Measurements from ENCODE around the gene NOTCH2. TPM values are rescaled to one million over a fixed set of nuclear protein-coding genes. Genes with fewer than 3 reads are reported as not detected.

Gene NOTCH2
- total and polyA plus RNA-seq, 4 donors: 8.7 to 55.3 (median 27.4) TPM

DNA sequence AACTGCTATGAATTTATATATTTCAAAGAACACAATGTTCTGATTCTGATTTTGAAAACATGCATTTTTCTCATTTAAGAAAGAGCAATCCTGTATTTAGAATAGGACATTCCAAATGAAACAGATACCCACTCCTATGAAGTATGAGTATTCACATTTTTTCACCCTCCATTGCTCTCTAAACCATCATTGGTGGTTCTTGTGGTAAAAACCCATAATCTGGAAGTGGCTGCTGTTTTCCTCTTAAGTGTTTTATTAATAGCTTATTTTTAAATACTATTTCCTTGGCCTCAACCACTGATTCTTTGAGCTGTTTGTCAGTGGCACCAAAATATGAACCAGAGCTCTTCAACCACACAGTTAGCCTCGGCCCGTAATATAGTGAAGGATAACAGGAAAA, 113.2 kb downstream of the NOTCH2 start:
- H3K4me1 ChIP-seq (ENCODE audit: control insufficient read depth in 4 of 4, insufficient read depth in 4 of 4, low read length in 3 of 4): peaks cover 9 to 79% (median 53%) of the 10 kb centered on the region in 4 donors
- TF ChIP-seq TAF1 (conservative IDR thresholded peaks at IDR 0.05) (no peak), CTCF (IDR thresholded peaks at IDR 0.05; ENCODE audit: low read depth, low read length, missing input control) (no peak), RAD21 (IDR thresholded peaks at IDR 0.05) (no peak), GABPA (IDR thresholded peaks at IDR 0.05 in 1 of 2, conservative IDR thresholded peaks at IDR 0.05 in 1 of 2) (no peak)
- WGBS: 75% methylated on average over 2 of the region's 2 CpGs

GRCh38 chr1:119954476-119955422, 114.7 kb downstream of the NOTCH2 start:
- 84% methylated on average over 9 of the region's 9 CpGs for WGBS
- no peak overlapping the region for H3K9ac ChIP-seq (ENCODE audit: low read depth in 1 of 2, low read length in 2 of 2)
- no peak overlapping the region for H3K4me3 ChIP-seq (ENCODE audit: low read depth in 1 of 3, low read length in 3 of 3)
- DNase-seq (ENCODE audit: low spot score): no peak
- TF ChIP-seq YY1 (IDR thresholded peaks at IDR 0.05) (no peak), JUND (IDR thresholded peaks at IDR 0.05) (no peak), NR2F2 (IDR thresholded peaks at IDR 0.05) (peak; percentile 17)
- TF ChIP-seq, protein P1, sequence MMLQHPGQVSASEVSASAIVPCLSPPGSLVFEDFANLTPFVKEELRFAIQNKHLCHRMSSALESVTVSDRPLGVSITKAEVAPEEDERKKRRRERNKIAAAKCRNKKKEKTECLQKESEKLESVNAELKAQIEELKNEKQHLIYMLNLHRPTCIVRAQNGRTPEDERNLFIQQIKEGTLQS (IDR thresholded peaks at IDR 0.05): no peak
- TF ChIP-seq, protein P2, sequence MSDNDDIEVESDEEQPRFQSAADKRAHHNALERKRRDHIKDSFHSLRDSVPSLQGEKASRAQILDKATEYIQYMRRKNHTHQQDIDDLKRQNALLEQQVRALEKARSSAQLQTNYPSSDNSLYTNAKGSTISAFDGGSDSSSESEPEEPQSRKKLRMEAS (IDR thresholded peaks at IDR 0.05): no peak
- H3K27me3 ChIP-seq (ENCODE audit: control insufficient read depth in 4 of 4, insufficient read depth in 4 of 4, low read length in 3 of 4): no peaks in the 10 kb centered on the region
- H3K27ac ChIP-seq (ENCODE audit: low read depth in 1 of 2, low read length in 2 of 2): no peak overlapping the region
- H3K36me3 ChIP-seq (ENCODE audit: control insufficient read depth in 4 of 4, insufficient read depth in 3 of 4, low read depth in 1 of 4, low read length in 3 of 4): peaks cover 4 to 32% (median 17%) of the 10 kb centered on the region in 4 donors
- no peaks in the 10 kb centered on the region for H3K9me3 ChIP-seq (ENCODE audit: control insufficient read depth in 4 of 4, low read length in 3 of 4)
- peaks cover 9 to 65% (median 42%) of the 10 kb centered on the region in 4 donors for H3K4me1 ChIP-seq (ENCODE audit: control insufficient read depth in 4 of 4, insufficient read depth in 4 of 4, low read length in 3 of 4)

More for the DNA sequence above, 113.2 kb downstream of the NOTCH2 start:
- H3K4me3 ChIP-seq (ENCODE audit: low read depth in 1 of 3, low read length in 3 of 3): no peak overlapping the region
- DNase-seq (ENCODE audit: low spot score): no peak
- peaks cover 2 to 22% (median 6%) of the 10 kb centered on the region in 4 donors for H3K36me3 ChIP-seq (ENCODE audit: control insufficient read depth in 4 of 4, insufficient read depth in 3 of 4, low read depth in 1 of 4, low read length in 3 of 4)
- H3K9me3 ChIP-seq (ENCODE audit: control insufficient read depth in 4 of 4, low read length in 3 of 4): no peaks in the 10 kb centered on the region
- no peak overlapping the region for H3K27ac ChIP-seq (ENCODE audit: low read depth in 1 of 2, low read length in 2 of 2)
- H3K27me3 ChIP-seq (ENCODE audit: control insufficient read depth in 4 of 4, insufficient read depth in 4 of 4, low read length in 3 of 4): no peaks in the 10 kb centered on the region
- no peak overlapping the region for H3K9ac ChIP-seq (ENCODE audit: low read depth in 1 of 2, low read length in 2 of 2)

DNA sequence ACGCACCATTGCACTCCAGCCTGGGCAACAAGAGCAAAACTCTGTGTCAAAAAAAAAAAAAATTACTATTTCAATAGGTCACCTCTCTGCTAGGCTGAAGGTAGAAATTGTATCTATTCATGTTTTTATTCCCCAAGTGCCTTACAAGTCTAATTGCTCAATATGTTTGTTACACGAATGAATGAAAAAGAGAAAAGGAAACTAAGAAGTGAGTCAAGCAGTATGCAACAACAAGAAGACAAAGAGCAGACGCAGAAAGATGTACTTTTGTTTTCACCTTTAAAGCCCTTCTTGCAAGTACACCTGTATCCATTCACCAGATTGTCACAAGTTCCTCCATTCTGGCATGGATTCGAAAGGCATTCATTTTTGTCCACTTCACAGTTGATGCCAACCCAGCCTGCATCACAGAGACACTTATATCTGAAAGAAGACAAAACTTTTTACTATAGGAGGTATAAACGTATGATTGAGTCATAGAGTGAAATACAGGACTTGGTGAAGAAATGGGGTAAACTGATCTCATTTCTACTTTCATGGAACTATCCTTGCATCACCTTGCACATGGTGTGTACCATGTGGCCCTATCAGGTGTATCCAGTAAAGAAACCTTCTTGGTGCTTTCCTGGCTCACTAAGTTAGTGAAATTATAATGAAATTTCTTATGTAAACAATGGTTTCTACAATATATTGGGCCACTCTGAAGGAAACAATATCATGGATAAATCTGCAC, 116.0 kb downstream of the NOTCH2 start:
- Histone ChIP-seq H3K36me3 (ENCODE audit: control insufficient read depth in 4 of 4, insufficient read depth in 3 of 4, low read depth in 1 of 4, low read length in 3 of 4) (peaks cover 6 to 36% (median 23%) of the 10 kb centered on the region in 4 donors), H3K27ac (ENCODE audit: low read depth in 1 of 2, low read length in 2 of 2) (no peak overlapping the region), H3K4me3 (ENCODE audit: low read depth in 1 of 3, low read length in 3 of 3) (no peak overlapping the region), H3K27me3 (ENCODE audit: control insufficient read depth in 4 of 4, insufficient read depth in 4 of 4, low read length in 3 of 4) (no peaks in the 10 kb centered on the region), H3K9ac (ENCODE audit: low read depth in 1 of 2, low read length in 2 of 2) (no peak overlapping the region), H3K9me3 (ENCODE audit: control insufficient read depth in 4 of 4, low read length in 3 of 4) (no peaks in the 10 kb centered on the region), H3K4me1 (ENCODE audit: control insufficient read depth in 4 of 4, insufficient read depth in 4 of 4, low read length in 3 of 4) (peaks cover 3 to 52% (median 29%) of the 10 kb centered on the region in 4 donors)
- TF ChIP-seq REST (IDR thresholded peaks at IDR 0.05): no peak
- TF ChIP-seq NR2F2 (IDR thresholded peaks at IDR 0.05): no peak
- TF ChIP-seq TAF1 (conservative IDR thresholded peaks at IDR 0.05): no peak
- TF ChIP-seq JUND (IDR thresholded peaks at IDR 0.05): no peak
- TF ChIP-seq, protein P2 (IDR thresholded peaks at IDR 0.05): no peak
- no peak for TF ChIP-seq CTCF (IDR thresholded peaks at IDR 0.05; ENCODE audit: low read depth, low read length, missing input control)
- TF ChIP-seq, protein P1 (IDR thresholded peaks at IDR 0.05): no peak
- no peak for TF ChIP-seq FOXA2 (IDR thresholded peaks at IDR 0.05)
- no peak for TF ChIP-seq FOXA1 (IDR thresholded peaks at IDR 0.05)
- no peak for TF ChIP-seq RAD21 (IDR thresholded peaks at IDR 0.05)
- TF ChIP-seq HNF4G (IDR thresholded peaks at IDR 0.05): no peak
- TF ChIP-seq SP1 (IDR thresholded peaks at IDR 0.05): no peak
- no peak for DNase-seq (ENCODE audit: low spot score)
- WGBS: 86% methylated on average over 5 of the region's 5 CpGs
